HG03520 (cell line): ENCODE measurements around the gene STMN3.

Source experiments
- ATAC-seq: cut with Tn5 transposase; IDR thresholded peaks from one replicate; pipeline ENCODE4 v1.9.1; 2021; ENCODE audit warnings: mild to moderate bottlenecking, moderate library complexity; ENCODE audit not compliant: unreplicated experiment

STMN3 gene

GRCh38 chr20:63591147-63591533 lies 62.1 kb downstream of the STMN3 start:
- no peak for ATAC-seq

- no peak for ATAC-seq
Measured at GRCh38 chr20:63590218-63591146, 62.7 kb downstream of the STMN3 start.
